Adrenal gland (tissue), 12 donors: ENCODE results near the gene PARD3B. TPM values are rescaled to one million over a fixed set of nuclear protein-coding genes. Genes with fewer than 3 reads are reported as not detected.

Source experiments
- DNase-seq, 7 donors: peaks; one replicate each; pipeline ENCODE4 v3.0.0-alpha.2; 2019 to 2020
- H3K27ac ChIP-seq, 5 donors: fragments of 200-600 bp; sonication (generic) in 4 of 5; 1 replicate in 3 of 5; 2 replicates in 2 of 5; pipeline versions ENCODE4 v1.5.1 to v1.8.0; 2016 to 2020; ENCODE audit warnings: mild to moderate bottlenecking in 1 of 5
- H3K27me3 ChIP-seq: fragments of 200-600 bp; 2 replicates; pipeline ENCODE4 v1.8.0; 2021
- H3K36me3 ChIP-seq, 2 donors: fragments of 200-600 bp; replicated peaks in 1 of 2; 1 replicate in 1 of 2; 2 replicates in 1 of 2; pipeline versions ENCODE4 v1.5.1 to v1.8.0; 2018 to 2022
- H3K4me1 ChIP-seq, 2 donors: fragments of 200-600 bp; replicated peaks in 1 of 2; 1 replicate in 1 of 2; 2 replicates in 1 of 2; pipeline versions ENCODE4 v1.5.1 to v1.8.0; 2018 to 2021
- H3K4me3 ChIP-seq, 4 donors: fragments of 200-600 bp; sonication (generic) in 3 of 4; one replicate each; pipeline ENCODE4 v1.5.1; 2016 to 2018
- H3K9me3 ChIP-seq, 3 donors: fragments of 200-600 bp; sonication (generic) in 1 of 3; replicated peaks in 1 of 3; 1 replicate in 2 of 3; 2 replicates in 1 of 3; pipeline versions ENCODE4 v1.5.1 to v1.8.0; 2016 to 2021
- POLR2A ChIP-seq, 2 donors: fragments of 450-650 bp; IDR thresholded peaks; one replicate each; pipeline ENCODE4 v1.6.1; 2017; ENCODE audit warnings: antibody characterized with exemption in 2 of 2, mild to moderate bottlenecking in 2 of 2, moderate library complexity in 1 of 2
- WGBS, 4 donors: extraction: QIAGEN DNeasy Blood & Tissue Kit in 2 of 4; methylation state at CpG; one replicate each; pipeline versions ENCODE4 v1.1.5 to v1.1.7; 2013 to 2017; 5-methylcytosine and 5-hydroxymethylcytosine counted together
- intact Hi-C, 2 donors: fragments of 100-400 bp; cut with DNase I; formaldehyde crosslinking; loops; one replicate each; pipeline versions ENCODE4 v1.14.1 to v1.15.0; 2022 to 2023
- polyA plus RNA-seq, 3 donors: library from polyadenylated mRNA; stranded (reverse); fragments of 200-250 nt in 2 of 3; fragments of 350-450 nt in 1 of 3; fragmentation: Illumina TruSeq in 1 of 3; extraction: RNeasy Lipid Tissue Mini Kit (QIAGEN cat#74804) in 1 of 3; gene quantifications; one replicate each; pipeline ENCODE4 v1.2.3, GENCODE V29; 2013 to 2014
- total RNA-seq, 9 donors: library from RNA; depleted of rRNA in 4 of 9; stranded (reverse); fragments of >200 nt in 4 of 9; fragments of 120-200 nt in 1 of 9; fragmentation: NEBNext Ultra II Directional in 1 of 9; extraction: Animal tissue kit (Norgen Biotek cat#: 25700) in 1 of 9; gene quantifications; one replicate each; pipeline versions ENCODE4 v1.1.0 to v1.2.4, GENCODE V29; 2013 to 2023
- TF ChIP-seq, protein P1 (sequence below), 6 experiments: fragments of 450-650 bp in 4 of 6; fragments of 200-600 bp in 2 of 6; sonication (generic) in 1 of 6; IDR thresholded peaks; 1 replicate in 5 of 6; 2 replicates in 1 of 6; pipeline versions ENCODE4 v1.5.1 to v1.8.0; 2016 to 2021; ENCODE audit warnings: antibody characterized with exemption in 6 of 6, mild to moderate bottlenecking in 2 of 6, moderate library complexity in 1 of 6
- donor health status: healthy with polysubstance abuse.
- donor health status: Bipolar disorder and iron deficiency.
- donor health status: DM: yes; HTN: yes; CAD: no.
- donor health status: DM: no; HTN: no; CAD: no.
- donor health status: DM: no; HTN: no; CAD: no.
- donor health status: DM: yes; HTN: yes; CAD: no.

The PARD3B gene
- total and polyA plus RNA-seq, 12 donors, result 1.9 to 20.4 (median 9.5) TPM

DNA sequence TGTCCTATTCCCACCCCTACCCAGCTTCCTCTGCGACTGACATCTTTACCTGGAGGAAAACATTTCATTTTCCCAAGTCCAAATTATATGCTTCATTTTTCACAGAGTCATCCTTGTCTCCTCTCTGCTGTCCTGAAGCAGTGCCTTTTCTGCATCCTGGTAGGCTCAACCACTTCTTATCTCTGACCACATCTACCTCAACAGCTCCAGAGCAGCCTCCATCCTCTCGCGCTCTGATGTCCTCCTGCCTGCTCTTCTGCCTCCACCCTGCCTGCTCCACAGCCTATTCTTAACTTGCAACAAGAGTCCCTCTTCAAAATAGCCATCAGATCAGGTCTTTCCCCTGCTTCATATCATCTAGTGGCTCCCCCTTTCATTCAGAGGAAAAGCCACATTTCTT, 457.1 kb downstream of the PARD3B start:
- WGBS, 4 donors, result 90 to 94% (median 92%) methylated on average over 3 of the region's 3 CpGs
- Histone ChIP-seq H3K36me3 (no peaks in the 10 kb centered on the region), H3K27ac (no peak overlapping the region), H3K4me1 (no peaks in the 10 kb centered on the region), H3K4me3 (no peak overlapping the region), H3K9me3 (no peaks in the 10 kb centered on the region), H3K27me3 (no peaks in the 10 kb centered on the region)
- intact Hi-C loops, result no loop called here
- TF ChIP-seq, protein P1, sequence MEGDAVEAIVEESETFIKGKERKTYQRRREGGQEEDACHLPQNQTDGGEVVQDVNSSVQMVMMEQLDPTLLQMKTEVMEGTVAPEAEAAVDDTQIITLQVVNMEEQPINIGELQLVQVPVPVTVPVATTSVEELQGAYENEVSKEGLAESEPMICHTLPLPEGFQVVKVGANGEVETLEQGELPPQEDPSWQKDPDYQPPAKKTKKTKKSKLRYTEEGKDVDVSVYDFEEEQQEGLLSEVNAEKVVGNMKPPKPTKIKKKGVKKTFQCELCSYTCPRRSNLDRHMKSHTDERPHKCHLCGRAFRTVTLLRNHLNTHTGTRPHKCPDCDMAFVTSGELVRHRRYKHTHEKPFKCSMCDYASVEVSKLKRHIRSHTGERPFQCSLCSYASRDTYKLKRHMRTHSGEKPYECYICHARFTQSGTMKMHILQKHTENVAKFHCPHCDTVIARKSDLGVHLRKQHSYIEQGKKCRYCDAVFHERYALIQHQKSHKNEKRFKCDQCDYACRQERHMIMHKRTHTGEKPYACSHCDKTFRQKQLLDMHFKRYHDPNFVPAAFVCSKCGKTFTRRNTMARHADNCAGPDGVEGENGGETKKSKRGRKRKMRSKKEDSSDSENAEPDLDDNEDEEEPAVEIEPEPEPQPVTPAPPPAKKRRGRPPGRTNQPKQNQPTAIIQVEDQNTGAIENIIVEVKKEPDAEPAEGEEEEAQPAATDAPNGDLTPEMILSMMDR (IDR thresholded peaks at IDR 0.05), result no peak
- TF ChIP-seq POLR2A (IDR thresholded peaks at IDR 0.05), result no peak
- DNase-seq, result no peak

DNA sequence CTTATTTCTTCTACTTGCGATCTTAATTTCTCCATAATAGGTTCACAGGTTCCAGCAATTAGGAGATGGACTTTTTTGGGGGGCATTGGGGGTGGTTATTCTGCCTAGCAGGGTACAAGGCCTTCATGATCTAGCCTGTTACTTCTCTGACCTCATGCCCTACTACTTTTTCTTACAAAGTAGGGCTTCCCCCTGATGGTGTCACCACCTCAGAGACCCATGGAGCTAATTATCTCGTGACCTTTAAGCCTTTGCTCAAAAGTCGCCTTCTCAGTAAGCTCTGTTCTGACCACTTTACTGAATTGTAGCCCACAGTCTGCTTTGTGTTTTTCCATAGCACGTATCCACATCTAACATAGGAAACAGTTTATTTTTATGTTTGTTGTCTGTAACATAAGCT, 458.0 kb downstream of the PARD3B start:
- 89 to 95% (median 90%) methylated on average over 4 of the region's 4 CpGs for WGBS, 4 donors
- no peak overlapping the region for H3K27ac ChIP-seq
- no peaks in the 10 kb centered on the region for H3K4me1 ChIP-seq
- no peaks in the 10 kb centered on the region for H3K36me3 ChIP-seq
- no peak for DNase-seq
- intact Hi-C loops, result no loop called here
- TF ChIP-seq, protein P1 (IDR thresholded peaks at IDR 0.05), result no peak
- H3K4me3 ChIP-seq, result no peak overlapping the region
- H3K27me3 ChIP-seq, result no peaks in the 10 kb centered on the region
- H3K9me3 ChIP-seq, result no peaks in the 10 kb centered on the region

DNA sequence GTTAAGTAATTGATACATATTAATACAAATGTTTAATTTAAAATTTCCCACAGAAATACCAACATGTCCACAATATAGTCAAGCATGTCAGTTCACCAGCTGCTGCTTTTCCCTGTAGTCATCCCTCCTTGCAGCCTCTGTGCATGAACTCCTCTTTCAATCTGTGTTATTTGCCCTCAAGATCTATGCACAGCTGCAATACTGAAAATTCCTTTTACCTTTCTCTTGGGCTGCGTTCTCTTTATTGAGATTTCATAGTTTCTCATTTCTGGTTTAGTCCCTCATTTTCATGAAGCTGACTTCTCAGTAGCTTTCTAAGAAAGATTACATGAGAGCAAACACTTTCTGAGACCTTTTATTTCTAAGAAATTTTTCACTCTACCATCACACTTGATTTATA, 464.9 kb downstream of the PARD3B start:
- intact Hi-C loops, result no loop called here
- Histone ChIP-seq H3K4me1 (peaks cover 0 to 16% of the 10 kb centered on the region in 2 donors), H3K27me3 (no peaks in the 10 kb centered on the region), H3K9me3 (no peaks in the 10 kb centered on the region), H3K4me3 (no peak overlapping the region), H3K36me3 (no peaks in the 10 kb centered on the region), H3K27ac (no peak overlapping the region)
- TF ChIP-seq, protein P1 (IDR thresholded peaks at IDR 0.05), result no peak
- no peak for TF ChIP-seq POLR2A (IDR thresholded peaks at IDR 0.05)
- 0 to 94% (median 0%) methylated on average over 1 of the region's 1 CpG for WGBS, 4 donors
- no peak for DNase-seq

DNA sequence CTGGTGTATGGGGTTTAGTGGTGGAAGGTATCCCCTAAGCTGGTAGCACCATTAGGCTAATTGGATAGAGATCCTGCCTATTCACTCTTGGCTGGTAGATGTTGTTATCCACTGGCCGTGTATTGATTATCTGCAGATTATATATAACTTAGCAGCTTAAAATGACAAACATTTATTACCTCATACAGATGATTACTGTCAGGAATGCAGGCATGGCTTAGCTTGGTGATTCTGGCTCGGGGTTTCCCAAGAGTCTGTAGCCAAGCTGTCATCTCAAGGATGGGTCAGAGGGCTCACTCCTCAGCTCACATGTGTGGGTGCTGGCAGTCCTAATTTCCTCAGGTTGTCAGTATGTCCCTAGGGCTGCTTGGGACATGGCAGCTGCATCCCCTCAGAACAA, 465.8 kb downstream of the PARD3B start:
- DNase-seq, result no peak
- no peak overlapping the region for H3K27ac ChIP-seq
- H3K27me3 ChIP-seq, result no peaks in the 10 kb centered on the region
- H3K4me3 ChIP-seq, result no peak overlapping the region
- H3K4me1 ChIP-seq, result peaks cover 0 to 16% of the 10 kb centered on the region in 2 donors
- intact Hi-C loops, result no loop called here
- no peak for TF ChIP-seq POLR2A (IDR thresholded peaks at IDR 0.05)
- TF ChIP-seq, protein P1 (IDR thresholded peaks at IDR 0.05), result no peak
- no peaks in the 10 kb centered on the region for H3K36me3 ChIP-seq
- H3K9me3 ChIP-seq, result no peaks in the 10 kb centered on the region
- 83 to 100% (median 90%) methylated on average over 2 of the region's 2 CpGs for whole genome bisulfite sequencing, 4 donors
